C4-2B (cell line): ENCODE measurements around the gene HNRNPF.

Experiments
- ZFX ChIP-seq: fragments of 450-650 bp; IDR thresholded peaks from 2 replicates; pipeline ENCODE4 v1.6.1; 2017
- TF ChIP-seq, protein P1 (sequence below): fragments of 450-650 bp; conservative IDR thresholded peaks from 2 replicates; pipeline ENCODE4 v1.5.1; 2017; ENCODE audit warnings: mild to moderate bottlenecking

DNA sequence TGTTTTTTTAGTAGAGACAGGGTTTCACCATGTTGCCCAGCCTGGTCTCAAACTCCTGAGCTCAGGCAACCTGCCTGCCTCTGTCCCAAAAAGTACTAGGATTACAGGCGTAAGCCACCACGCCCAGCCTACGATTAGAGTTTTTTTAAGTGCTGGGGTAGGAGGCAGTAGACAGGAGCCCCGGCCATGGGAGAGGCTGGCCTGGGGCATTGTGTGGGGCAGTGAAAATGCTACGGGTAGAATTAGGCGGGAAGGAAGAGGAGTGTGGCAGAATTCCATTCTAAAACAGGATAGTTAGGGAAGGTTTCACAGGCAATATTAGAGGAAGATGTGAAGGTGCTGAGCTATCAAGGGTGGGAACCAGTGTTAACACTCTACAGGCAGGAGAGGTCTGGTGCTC, 68.9 kb downstream of the HNRNPF start:
- TF ChIP-seq, protein P1, sequence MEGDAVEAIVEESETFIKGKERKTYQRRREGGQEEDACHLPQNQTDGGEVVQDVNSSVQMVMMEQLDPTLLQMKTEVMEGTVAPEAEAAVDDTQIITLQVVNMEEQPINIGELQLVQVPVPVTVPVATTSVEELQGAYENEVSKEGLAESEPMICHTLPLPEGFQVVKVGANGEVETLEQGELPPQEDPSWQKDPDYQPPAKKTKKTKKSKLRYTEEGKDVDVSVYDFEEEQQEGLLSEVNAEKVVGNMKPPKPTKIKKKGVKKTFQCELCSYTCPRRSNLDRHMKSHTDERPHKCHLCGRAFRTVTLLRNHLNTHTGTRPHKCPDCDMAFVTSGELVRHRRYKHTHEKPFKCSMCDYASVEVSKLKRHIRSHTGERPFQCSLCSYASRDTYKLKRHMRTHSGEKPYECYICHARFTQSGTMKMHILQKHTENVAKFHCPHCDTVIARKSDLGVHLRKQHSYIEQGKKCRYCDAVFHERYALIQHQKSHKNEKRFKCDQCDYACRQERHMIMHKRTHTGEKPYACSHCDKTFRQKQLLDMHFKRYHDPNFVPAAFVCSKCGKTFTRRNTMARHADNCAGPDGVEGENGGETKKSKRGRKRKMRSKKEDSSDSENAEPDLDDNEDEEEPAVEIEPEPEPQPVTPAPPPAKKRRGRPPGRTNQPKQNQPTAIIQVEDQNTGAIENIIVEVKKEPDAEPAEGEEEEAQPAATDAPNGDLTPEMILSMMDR = no peak
- TF ChIP-seq ZFX = no peak
